HG03108 (cell line): ENCODE data around the gene PDS5A.
"Not testable (repeated sequence)": the region's sequence is repeated elsewhere in the genome, so short reads cannot be mapped to it uniquely, and the experiment has no call there.

Source experiments
- ATAC-seq: cut with Tn5 transposase; IDR thresholded peaks from one replicate; pipeline ENCODE4 v1.9.1; 2021; ENCODE audit warnings: moderate library complexity; ENCODE audit not compliant: unreplicated experiment

The PDS5A gene

GRCh38 chr4:39977489-39978377 is at the start of gene PDS5A:
PDS5A (minus strand) TSS chr4:39977911; CDS start chr4:39976577, 1,334 bp downstream.
- ATAC-seq, result peak; percentile 76

GRCh38 chr4:40024049-40024448 is 46.3 kb upstream of the PDS5A start:
- not testable (repeated sequence) for ATAC-seq

GRCh38 chr4:40021116-40021515 is 43.4 kb upstream of the PDS5A start:
- ATAC-seq, result not testable (repeated sequence)

GRCh38 chr4:40020221-40020620 is 42.5 kb upstream of the PDS5A start:
- no peak for ATAC-seq

- no peak for ATAC-seq
Measured at GRCh38 chr4:40016007-40016406, 38.3 kb upstream of the PDS5A start.

- no peak for ATAC-seq
Measured at GRCh38 chr4:40003986-40004385, 26.3 kb upstream of the PDS5A start.

GRCh38 chr4:40000711-40001110 is 23.0 kb upstream of the PDS5A start:
- no peak for ATAC-seq

GRCh38 chr4:39998659-39999345 is 21.1 kb upstream of the PDS5A start:
- ATAC-seq, result no peak

- ATAC-seq, result no peak
Measured at GRCh38 chr4:39996811-39997210, 19.1 kb upstream of the PDS5A start.

GRCh38 chr4:39994406-39994805 is 16.7 kb upstream of the PDS5A start:
- ATAC-seq, result no peak

GRCh38 chr4:39989381-39989780 is 11.7 kb upstream of the PDS5A start:
- ATAC-seq, result not testable (repeated sequence)

- no peak for ATAC-seq
Measured at GRCh38 chr4:39987485-39987884, 9.8 kb upstream of the PDS5A start.

- ATAC-seq, result no peak
Measured at GRCh38 chr4:39978904-39979303, 1.2 kb upstream of the PDS5A start.

GRCh38 chr4:39978378-39978775 is 666 bp upstream of the PDS5A start:
- ATAC-seq, result no peak

GRCh38 chr4:39976945-39977488 is 694 bp downstream of the PDS5A start:
- ATAC-seq, result peak; percentile 15

GRCh38 chr4:39976141-39976944 is 1.4 kb downstream of the PDS5A start:
- ATAC-seq, result peak; percentile 32

- ATAC-seq, result no peak
Measured at GRCh38 chr4:39975488-39976089, 2.1 kb downstream of the PDS5A start.

- not testable (repeated sequence) for ATAC-seq
Measured at GRCh38 chr4:39973052-39973451, 4.7 kb downstream of the PDS5A start.

- peak; percentile 66 for ATAC-seq
Measured at GRCh38 chr4:39970671-39971640, 6.8 kb downstream of the PDS5A start.
